Measurements from ENCODE around the gene ZNF268. TPM values are rescaled to one million over a fixed set of nuclear protein-coding genes. Genes with fewer than 3 reads are reported as not detected.

The ZNF268 gene
- 35.8 TPM for total RNA-seq (ENCODE audit: unreplicated experiment)
- long read RNA-seq, full-length matches to known transcripts = 6 of 11 reads
- long read RNA-seq, partial matches to known transcripts = 0 of 11 reads
- long read RNA-seq, other reads (novel, unspliced or antisense) = 5 of 11 reads

DNA sequence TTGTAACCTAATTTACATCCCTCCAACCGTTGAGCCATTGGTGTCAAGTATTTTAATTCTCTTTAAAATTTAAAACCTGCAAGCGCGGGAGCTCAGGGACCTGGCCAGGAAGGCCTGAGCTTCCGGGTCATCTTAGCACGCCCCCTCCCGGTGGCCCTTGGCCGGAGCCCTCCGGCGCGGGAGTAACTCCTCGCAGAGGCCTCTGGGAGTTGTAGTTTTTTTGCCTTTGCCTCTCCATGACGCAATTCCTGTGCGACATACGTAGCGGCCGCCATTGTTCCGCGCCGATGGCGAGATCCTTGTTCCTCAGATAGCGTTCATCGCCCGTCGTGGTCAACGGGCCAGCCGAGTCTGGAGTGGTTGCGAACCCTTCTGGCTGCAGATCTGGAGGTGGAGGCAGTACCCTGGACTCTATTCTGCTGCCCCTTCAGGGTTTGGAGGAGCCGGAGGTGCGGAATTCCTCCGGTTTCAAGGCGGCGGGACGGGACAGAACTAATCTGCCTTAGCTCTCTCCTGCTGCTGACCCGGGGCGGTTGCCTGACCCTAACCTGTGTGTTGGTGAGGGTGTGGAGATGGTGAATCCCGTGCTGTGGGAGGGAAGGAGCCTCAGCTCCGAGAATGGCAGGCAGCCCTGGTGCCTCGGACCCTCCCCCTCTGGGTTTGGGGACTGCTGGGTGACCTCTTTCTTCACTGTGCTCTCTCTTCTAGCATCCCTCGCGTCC, at the start of gene ZNF268:
Gene ZNF268, plus strand, starts transcription at position 258 of the 722 bp plus-strand sequence. CDS start 503 bp downstream, outside the sequence.
- Mint-ChIP-seq H3K9me3 (ENCODE audit: unreplicated experiment) (peaks cover 66% of the 10 kb centered on the region), H3K36me3 (ENCODE audit: low read depth, unreplicated experiment) (peaks cover 62% of the 10 kb centered on the region), H3K27me3 (ENCODE audit: unreplicated experiment) (peaks cover 21% of the 10 kb centered on the region), H3K4me1 (ENCODE audit: unreplicated experiment) (peaks cover 4% of the 10 kb centered on the region), H3K4me3 (ENCODE audit: unreplicated experiment) (peak within 1 kb of the TSS; percentile 99), H3K27ac (ENCODE audit: unreplicated experiment) (peak within 1 kb of the TSS; percentile 89)
- TF ChIP-seq, protein P1, sequence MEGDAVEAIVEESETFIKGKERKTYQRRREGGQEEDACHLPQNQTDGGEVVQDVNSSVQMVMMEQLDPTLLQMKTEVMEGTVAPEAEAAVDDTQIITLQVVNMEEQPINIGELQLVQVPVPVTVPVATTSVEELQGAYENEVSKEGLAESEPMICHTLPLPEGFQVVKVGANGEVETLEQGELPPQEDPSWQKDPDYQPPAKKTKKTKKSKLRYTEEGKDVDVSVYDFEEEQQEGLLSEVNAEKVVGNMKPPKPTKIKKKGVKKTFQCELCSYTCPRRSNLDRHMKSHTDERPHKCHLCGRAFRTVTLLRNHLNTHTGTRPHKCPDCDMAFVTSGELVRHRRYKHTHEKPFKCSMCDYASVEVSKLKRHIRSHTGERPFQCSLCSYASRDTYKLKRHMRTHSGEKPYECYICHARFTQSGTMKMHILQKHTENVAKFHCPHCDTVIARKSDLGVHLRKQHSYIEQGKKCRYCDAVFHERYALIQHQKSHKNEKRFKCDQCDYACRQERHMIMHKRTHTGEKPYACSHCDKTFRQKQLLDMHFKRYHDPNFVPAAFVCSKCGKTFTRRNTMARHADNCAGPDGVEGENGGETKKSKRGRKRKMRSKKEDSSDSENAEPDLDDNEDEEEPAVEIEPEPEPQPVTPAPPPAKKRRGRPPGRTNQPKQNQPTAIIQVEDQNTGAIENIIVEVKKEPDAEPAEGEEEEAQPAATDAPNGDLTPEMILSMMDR (IDR thresholded peaks at IDR 0.05; ENCODE audit: unreplicated experiment) = peak; percentile 83
- peak; percentile 95 for DNase-seq (ENCODE audit: low spot score)

DNA sequence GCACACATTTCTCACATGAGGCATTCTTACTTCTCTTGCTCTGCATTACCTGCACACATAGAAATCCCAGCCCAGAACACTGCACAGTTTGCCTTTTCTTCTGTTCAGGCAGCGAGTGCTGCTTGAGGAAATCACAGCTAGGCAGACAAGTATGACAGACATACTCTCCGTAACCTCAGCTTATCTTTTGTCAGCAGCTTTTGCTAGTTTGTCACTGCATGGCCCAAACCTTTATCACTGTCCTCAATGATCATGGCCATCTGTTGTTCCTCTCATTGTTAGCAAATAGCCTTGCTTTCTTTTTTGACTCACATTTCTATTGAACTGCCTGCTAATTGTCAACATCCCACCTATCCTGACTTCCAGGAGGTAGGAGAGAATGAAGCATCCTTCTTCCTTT, 45.5 kb upstream of the ZNF268 start:
- no peak overlapping the region for H3K27ac Mint-ChIP-seq (ENCODE audit: unreplicated experiment)
- DNase-seq (ENCODE audit: low spot score) = no peak
- H3K4me3 Mint-ChIP-seq (ENCODE audit: unreplicated experiment) = peak overlapping the region; percentile 73
- peaks cover 6% of the 10 kb centered on the region for H3K27me3 Mint-ChIP-seq (ENCODE audit: unreplicated experiment)
- TF ChIP-seq, protein P1 (IDR thresholded peaks at IDR 0.05; ENCODE audit: unreplicated experiment) = no peak
- peaks cover 52% of the 10 kb centered on the region for H3K9me3 Mint-ChIP-seq (ENCODE audit: unreplicated experiment)
- peaks cover 84% of the 10 kb centered on the region for H3K36me3 Mint-ChIP-seq (ENCODE audit: low read depth, unreplicated experiment)
- H3K4me1 Mint-ChIP-seq (ENCODE audit: unreplicated experiment) = peaks cover 12% of the 10 kb centered on the region

DNA sequence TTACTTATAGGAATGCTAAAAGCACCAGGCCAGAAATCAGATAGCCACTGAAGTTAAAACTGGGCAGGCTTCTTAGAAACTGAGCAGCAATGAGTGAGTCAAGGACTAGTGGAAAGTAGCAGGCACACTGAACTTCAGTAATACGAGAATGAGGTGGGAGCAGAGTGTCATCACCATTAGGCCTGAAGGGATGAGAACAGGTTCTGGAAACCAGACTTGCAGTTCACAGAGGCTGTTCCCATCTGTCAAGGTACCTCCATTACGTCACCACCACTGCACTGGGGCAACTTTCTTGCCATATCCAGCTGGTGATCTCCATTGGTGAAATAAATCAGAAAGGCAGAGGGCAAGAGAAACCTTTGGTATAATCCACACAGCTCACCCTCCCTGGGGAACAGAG, 35.3 kb upstream of the ZNF268 start:
- no peaks in the 10 kb centered on the region for H3K4me1 Mint-ChIP-seq (ENCODE audit: unreplicated experiment)

DNA sequence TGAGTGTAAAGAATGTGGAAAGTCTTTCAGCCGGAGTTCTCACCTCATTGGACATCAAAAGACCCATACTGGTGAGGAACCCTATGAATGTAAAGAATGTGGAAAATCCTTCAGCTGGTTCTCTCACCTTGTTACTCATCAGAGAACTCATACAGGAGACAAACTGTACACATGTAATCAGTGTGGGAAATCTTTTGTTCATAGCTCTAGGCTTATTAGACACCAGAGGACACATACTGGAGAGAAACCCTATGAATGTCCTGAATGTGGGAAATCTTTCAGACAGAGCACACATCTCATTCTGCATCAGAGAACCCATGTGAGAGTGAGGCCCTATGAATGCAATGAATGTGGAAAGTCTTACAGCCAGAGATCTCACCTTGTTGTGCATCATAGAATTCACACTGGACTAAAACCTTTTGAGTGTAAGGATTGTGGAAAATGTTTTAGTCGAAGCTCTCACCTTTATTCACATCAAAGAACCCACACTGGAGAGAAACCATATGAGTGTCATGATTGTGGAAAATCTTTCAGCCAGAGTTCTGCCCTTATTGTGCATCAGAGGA, 25.1 kb upstream of the ZNF268 start:
- Mint-ChIP-seq H3K27me3 (ENCODE audit: unreplicated experiment) (peaks cover 7% of the 10 kb centered on the region), H3K36me3 (ENCODE audit: low read depth, unreplicated experiment) (peaks cover 89% of the 10 kb centered on the region), H3K9me3 (ENCODE audit: unreplicated experiment) (peaks cover 69% of the 10 kb centered on the region), H3K4me1 (ENCODE audit: unreplicated experiment) (no peaks in the 10 kb centered on the region), H3K4me3 (ENCODE audit: unreplicated experiment) (peak overlapping the region; percentile 70), H3K27ac (ENCODE audit: unreplicated experiment) (no peak overlapping the region)
- DNase-seq (ENCODE audit: low spot score) = no peak
- TF ChIP-seq, protein P1 (IDR thresholded peaks at IDR 0.05; ENCODE audit: unreplicated experiment) = no peak

More for the DNA sequence above, 35.3 kb upstream of the ZNF268 start:
- Mint-ChIP-seq H3K27me3 (ENCODE audit: unreplicated experiment) (peaks cover 3% of the 10 kb centered on the region), H3K27ac (ENCODE audit: unreplicated experiment) (no peak overlapping the region), H3K9me3 (ENCODE audit: unreplicated experiment) (peaks cover 26% of the 10 kb centered on the region), H3K4me3 (ENCODE audit: unreplicated experiment) (peak overlapping the region; percentile 80), H3K36me3 (ENCODE audit: low read depth, unreplicated experiment) (peaks cover 77% of the 10 kb centered on the region)
- TF ChIP-seq, protein P1 (IDR thresholded peaks at IDR 0.05; ENCODE audit: unreplicated experiment) = no peak
- DNase-seq (ENCODE audit: low spot score) = no peak

DNA sequence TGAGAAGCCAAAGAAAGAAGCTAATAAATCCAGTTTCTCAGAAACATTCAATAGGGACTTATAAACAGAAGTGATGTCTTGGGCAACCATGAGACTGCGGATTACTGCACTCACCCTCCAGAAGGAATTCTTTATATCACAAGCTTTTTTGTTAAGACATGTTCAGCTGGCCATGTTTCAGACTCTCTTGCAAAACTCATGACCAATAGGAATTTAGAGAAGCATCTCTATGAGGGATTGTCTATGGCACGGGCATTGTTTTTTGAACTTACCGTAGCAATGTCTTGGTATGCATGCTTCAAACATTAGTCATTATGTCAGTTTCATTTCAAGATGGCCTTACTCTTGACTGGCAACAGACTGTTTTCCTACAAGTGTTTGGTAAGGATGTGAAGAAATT, 15.5 kb upstream of the ZNF268 start:
- Mint-ChIP-seq H3K4me3 (ENCODE audit: unreplicated experiment) (no peak overlapping the region), H3K27me3 (ENCODE audit: unreplicated experiment) (peaks cover under 1% of the 10 kb centered on the region), H3K36me3 (ENCODE audit: low read depth, unreplicated experiment) (peaks cover 3% of the 10 kb centered on the region), H3K27ac (ENCODE audit: unreplicated experiment) (no peak overlapping the region), H3K4me1 (ENCODE audit: unreplicated experiment) (no peaks in the 10 kb centered on the region), H3K9me3 (ENCODE audit: unreplicated experiment) (peaks cover 18% of the 10 kb centered on the region)
- no peak for DNase-seq (ENCODE audit: low spot score)
- TF ChIP-seq, protein P1 (IDR thresholded peaks at IDR 0.05; ENCODE audit: unreplicated experiment) = no peak
